SK-N-SH (cell line): ENCODE results near the gene ANO4.
"Not testable (repeated sequence)": the region's sequence is repeated elsewhere in the genome, so short reads cannot be mapped to it uniquely, and the experiment has no call there.

Experiments used
- EP300 ChIP-seq, 2 experiments: IDR thresholded peaks; 2 replicates each; pipeline versions ENCODE4 v1.4.0 to v1.6.1; 2012; ENCODE audit warnings: borderline replicate concordance in 1 of 2, low read depth in 1 of 2, low read length in 1 of 2
- EZH2phosphoT487 ChIP-seq: fragments of 200-600 bp; sonication (generic); IDR thresholded peaks from 2 replicates; pipeline ENCODE4 v1.6.1; 2017; ENCODE audit warnings: low read depth, mixed run types, mild to moderate bottlenecking, antibody characterized with exemption, moderate library complexity, borderline replicate concordance
- GATA2 ChIP-seq: sonication (generic); formaldehyde crosslinking; IDR thresholded peaks from 2 replicates; pipeline ENCODE4 v1.5.0; 2020; ENCODE audit warnings: mild to moderate bottlenecking, missing genetic modification reagents
- MXI1 ChIP-seq: IDR thresholded peaks from 2 replicates; pipeline ENCODE4 v1.6.1; 2012; ENCODE audit warnings: mild to moderate bottlenecking, low read depth, low read length, improper control_type of control experiment
- POLR2AphosphoS5 ChIP-seq: IDR thresholded peaks from 2 replicates; pipeline ENCODE4 v1.6.1; 2012; ENCODE audit warnings: low read depth, low read length
- TF ChIP-seq, protein P1 (sequence below): fragments of 200-600 bp; sonication (generic); IDR thresholded peaks from 2 replicates; pipeline ENCODE4 v1.6.1; 2017; ENCODE audit warnings: antibody characterized with exemption, mild to moderate bottlenecking, moderate library complexity
- TF ChIP-seq, protein P2 (sequence below): fragments of 150-350 bp; IDR thresholded peaks from 2 replicates; pipeline ENCODE4 v1.6.1; 2017; ENCODE audit warnings: antibody characterized with exemption, low read length, low read depth, borderline replicate concordance
- TF ChIP-seq, protein P3 (sequence below): IDR thresholded peaks from 2 replicates; pipeline ENCODE4 v1.4.0; 2012; ENCODE audit warnings: low read depth, borderline replicate concordance

DNA sequence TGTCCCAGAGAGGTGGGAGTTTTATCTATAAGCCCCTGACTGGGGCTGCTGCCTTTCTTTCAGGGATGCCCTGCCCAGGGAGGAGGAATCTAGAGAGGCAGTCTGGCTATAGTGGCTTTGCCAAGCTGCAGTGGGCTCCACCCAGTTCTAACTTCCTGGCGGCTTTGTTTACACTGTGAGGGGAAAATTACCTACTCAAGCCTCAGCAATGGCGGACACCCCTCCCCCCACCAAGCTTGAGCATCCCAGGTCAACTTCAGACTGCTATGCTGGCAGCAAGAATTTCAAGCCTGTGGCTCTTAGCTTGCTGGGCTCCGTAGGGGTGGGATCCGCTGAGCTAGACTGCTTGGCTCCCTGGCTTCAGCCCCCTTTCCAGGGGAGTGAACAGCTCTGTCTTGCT, 267.9 kb downstream of the ANO4 start:
- TF ChIP-seq, protein P1, sequence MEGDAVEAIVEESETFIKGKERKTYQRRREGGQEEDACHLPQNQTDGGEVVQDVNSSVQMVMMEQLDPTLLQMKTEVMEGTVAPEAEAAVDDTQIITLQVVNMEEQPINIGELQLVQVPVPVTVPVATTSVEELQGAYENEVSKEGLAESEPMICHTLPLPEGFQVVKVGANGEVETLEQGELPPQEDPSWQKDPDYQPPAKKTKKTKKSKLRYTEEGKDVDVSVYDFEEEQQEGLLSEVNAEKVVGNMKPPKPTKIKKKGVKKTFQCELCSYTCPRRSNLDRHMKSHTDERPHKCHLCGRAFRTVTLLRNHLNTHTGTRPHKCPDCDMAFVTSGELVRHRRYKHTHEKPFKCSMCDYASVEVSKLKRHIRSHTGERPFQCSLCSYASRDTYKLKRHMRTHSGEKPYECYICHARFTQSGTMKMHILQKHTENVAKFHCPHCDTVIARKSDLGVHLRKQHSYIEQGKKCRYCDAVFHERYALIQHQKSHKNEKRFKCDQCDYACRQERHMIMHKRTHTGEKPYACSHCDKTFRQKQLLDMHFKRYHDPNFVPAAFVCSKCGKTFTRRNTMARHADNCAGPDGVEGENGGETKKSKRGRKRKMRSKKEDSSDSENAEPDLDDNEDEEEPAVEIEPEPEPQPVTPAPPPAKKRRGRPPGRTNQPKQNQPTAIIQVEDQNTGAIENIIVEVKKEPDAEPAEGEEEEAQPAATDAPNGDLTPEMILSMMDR: not testable (repeated sequence)
- TF ChIP-seq EP300 (IDR thresholded peaks at IDR 0.05; ENCODE audit: borderline replicate concordance in 1 of 2, low read depth in 1 of 2, low read length in 1 of 2); EZH2phosphoT487; GATA2 (CRISPR knock-in tag); POLR2AphosphoS5; MXI1: not testable (repeated sequence)
- TF ChIP-seq, protein P2, sequence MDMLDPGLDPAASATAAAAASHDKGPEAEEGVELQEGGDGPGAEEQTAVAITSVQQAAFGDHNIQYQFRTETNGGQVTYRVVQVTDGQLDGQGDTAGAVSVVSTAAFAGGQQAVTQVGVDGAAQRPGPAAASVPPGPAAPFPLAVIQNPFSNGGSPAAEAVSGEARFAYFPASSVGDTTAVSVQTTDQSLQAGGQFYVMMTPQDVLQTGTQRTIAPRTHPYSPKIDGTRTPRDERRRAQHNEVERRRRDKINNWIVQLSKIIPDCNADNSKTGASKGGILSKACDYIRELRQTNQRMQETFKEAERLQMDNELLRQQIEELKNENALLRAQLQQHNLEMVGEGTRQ: not testable (repeated sequence)
- TF ChIP-seq, protein P3, sequence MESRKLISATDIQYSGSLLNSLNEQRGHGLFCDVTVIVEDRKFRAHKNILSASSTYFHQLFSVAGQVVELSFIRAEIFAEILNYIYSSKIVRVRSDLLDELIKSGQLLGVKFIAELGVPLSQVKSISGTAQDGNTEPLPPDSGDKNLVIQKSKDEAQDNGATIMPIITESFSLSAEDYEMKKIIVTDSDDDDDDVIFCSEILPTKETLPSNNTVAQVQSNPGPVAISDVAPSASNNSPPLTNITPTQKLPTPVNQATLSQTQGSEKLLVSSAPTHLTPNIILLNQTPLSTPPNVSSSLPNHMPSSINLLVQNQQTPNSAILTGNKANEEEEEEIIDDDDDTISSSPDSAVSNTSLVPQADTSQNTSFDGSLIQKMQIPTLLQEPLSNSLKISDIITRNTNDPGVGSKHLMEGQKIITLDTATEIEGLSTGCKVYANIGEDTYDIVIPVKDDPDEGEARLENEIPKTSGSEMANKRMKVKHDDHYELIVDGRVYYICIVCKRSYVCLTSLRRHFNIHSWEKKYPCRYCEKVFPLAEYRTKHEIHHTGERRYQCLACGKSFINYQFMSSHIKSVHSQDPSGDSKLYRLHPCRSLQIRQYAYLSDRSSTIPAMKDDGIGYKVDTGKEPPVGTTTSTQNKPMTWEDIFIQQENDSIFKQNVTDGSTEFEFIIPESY: not testable (repeated sequence)
